ENCODE measurements around the gene ASB5.

Gene ASB5

DNA sequence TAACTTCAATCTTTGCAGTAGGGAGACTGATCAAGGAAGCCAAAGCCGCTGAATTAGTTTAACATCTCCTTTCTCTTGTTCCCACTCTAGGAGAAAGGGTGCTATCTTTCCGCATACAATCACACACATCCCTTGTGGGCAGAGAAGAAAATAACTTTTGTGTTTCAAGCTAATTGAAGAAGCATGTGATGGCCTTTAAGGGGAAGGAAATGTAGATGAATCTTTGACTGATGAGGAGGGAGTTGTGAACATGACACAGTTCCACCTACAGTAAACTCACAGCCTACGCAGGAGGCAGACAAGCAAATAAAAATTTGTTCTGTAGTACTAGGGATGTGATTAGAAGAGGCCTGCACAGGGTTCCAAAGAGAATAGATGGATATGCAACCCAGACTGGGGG is 58.9 kb downstream of the ASB5 start:
- FAIRE-seq (no peak), DNase-seq (ENCODE audit: insufficient read length, low spot score) (no peak)
- TF ChIP-seq POU2F2 (IDR thresholded peaks at IDR 0.05; ENCODE audit: low read depth, low read length) (no peak), POLR2A (IDR thresholded peaks at IDR 0.05; ENCODE audit: low read depth, low read length) (no peak), POLR2AphosphoS5 (IDR thresholded peaks at IDR 0.05; ENCODE audit: low read depth, low read length) (no peak), PAX5 (IDR thresholded peaks at IDR 0.05; ENCODE audit: insufficient read depth, low read length, severe bottlenecking) (no peak), SPI1 (IDR thresholded peaks at IDR 0.05; ENCODE audit: low read depth, low read length) (no peak), TAF1 (IDR thresholded peaks at IDR 0.05; ENCODE audit: low read depth, low read length) (no peak)

DNA sequence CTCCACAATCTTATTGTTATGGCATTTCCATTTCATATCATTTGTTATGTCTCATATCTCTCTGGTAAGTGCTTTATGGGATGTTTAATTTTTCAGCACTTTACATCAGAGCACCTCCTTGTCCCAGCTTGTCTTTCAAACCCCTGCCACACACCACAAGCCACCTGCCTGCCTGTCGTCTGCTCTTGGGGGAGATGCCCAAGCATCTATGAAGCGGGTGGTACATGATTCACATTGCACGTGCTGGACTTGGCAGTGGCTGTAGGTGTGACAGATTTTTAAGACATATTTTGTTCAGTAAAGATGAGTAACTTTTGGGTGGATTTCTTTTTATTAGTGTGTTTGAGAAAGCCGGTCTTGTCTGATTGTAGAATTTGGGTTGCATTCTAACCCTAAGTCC is 59.5 kb downstream of the ASB5 start:
- DNase-seq (ENCODE audit: insufficient read length, low spot score) (no peak), FAIRE-seq (no peak)
- TF ChIP-seq TAF1 (IDR thresholded peaks at IDR 0.05; ENCODE audit: low read depth, low read length) = no peak
- no peak for TF ChIP-seq POLR2AphosphoS5 (IDR thresholded peaks at IDR 0.05; ENCODE audit: low read depth, low read length)
- TF ChIP-seq POU2F2 (IDR thresholded peaks at IDR 0.05; ENCODE audit: low read depth, low read length) = no peak
- no peak for TF ChIP-seq PAX5 (IDR thresholded peaks at IDR 0.05; ENCODE audit: insufficient read depth, low read length, severe bottlenecking)
- TF ChIP-seq POLR2A (IDR thresholded peaks at IDR 0.05; ENCODE audit: low read depth, low read length) = no peak
- TF ChIP-seq SPI1 (IDR thresholded peaks at IDR 0.05; ENCODE audit: low read depth, low read length) = no peak

DNA sequence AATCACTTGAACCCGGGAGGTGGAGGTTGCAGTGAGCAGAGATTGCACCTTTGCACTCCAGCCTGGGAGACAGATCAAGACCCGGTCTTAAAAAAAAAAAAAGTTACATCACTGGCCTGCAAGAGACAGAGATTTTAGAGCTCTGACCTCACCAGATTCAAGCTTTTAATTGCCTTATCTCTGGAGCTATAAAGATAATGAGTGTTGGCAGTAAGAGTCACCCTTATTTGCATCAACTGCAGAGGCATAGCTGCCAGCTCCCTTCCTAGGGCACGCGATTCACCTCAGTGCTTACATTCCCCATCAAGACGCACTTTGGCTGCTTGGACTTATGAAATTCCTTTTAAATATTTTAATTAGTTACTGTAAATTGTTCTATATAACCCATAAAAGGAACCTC is 61.2 kb downstream of the ASB5 start:
- FAIRE-seq (no peak), DNase-seq (ENCODE audit: insufficient read length, low spot score) (no peak)
- no peak for TF ChIP-seq POLR2AphosphoS5 (IDR thresholded peaks at IDR 0.05; ENCODE audit: low read depth, low read length)
- no peak for TF ChIP-seq SPI1 (IDR thresholded peaks at IDR 0.05; ENCODE audit: low read depth, low read length)
- no peak for TF ChIP-seq TAF1 (IDR thresholded peaks at IDR 0.05; ENCODE audit: low read depth, low read length)
- TF ChIP-seq POLR2A (IDR thresholded peaks at IDR 0.05; ENCODE audit: low read depth, low read length) = no peak
- no peak for TF ChIP-seq PAX5 (IDR thresholded peaks at IDR 0.05; ENCODE audit: insufficient read depth, low read length, severe bottlenecking)
- TF ChIP-seq POU2F2 (IDR thresholded peaks at IDR 0.05; ENCODE audit: low read depth, low read length) = no peak

DNA sequence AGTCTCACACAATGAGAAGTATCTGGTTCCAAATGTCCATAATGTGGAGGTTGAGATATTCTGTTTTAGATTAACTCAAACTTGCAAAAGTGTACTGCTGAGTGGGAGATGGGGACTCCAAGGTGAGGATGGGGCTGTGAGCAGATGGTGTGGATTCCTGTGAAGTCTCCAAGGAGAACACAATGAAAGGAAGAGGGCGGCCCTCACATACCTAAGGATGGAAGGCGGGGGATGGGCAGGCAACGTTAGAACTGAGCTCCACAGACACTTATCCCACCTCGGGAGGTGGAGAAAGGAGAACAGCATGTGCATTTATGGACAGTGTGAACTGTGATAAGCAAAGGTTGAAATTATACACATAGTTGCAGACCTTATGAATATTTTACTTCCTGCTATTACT is 63.7 kb downstream of the ASB5 start:
- TF ChIP-seq POLR2AphosphoS5 (IDR thresholded peaks at IDR 0.05; ENCODE audit: low read depth, low read length) (no peak), PAX5 (IDR thresholded peaks at IDR 0.05; ENCODE audit: insufficient read depth, low read length, severe bottlenecking) (no peak), SPI1 (IDR thresholded peaks at IDR 0.05; ENCODE audit: low read depth, low read length) (no peak), POLR2A (IDR thresholded peaks at IDR 0.05; ENCODE audit: low read depth, low read length) (no peak), TAF1 (IDR thresholded peaks at IDR 0.05; ENCODE audit: low read depth, low read length) (no peak), POU2F2 (IDR thresholded peaks at IDR 0.05; ENCODE audit: low read depth, low read length) (no peak)
- FAIRE-seq (no peak), DNase-seq (ENCODE audit: insufficient read length, low spot score) (no peak)

DNA sequence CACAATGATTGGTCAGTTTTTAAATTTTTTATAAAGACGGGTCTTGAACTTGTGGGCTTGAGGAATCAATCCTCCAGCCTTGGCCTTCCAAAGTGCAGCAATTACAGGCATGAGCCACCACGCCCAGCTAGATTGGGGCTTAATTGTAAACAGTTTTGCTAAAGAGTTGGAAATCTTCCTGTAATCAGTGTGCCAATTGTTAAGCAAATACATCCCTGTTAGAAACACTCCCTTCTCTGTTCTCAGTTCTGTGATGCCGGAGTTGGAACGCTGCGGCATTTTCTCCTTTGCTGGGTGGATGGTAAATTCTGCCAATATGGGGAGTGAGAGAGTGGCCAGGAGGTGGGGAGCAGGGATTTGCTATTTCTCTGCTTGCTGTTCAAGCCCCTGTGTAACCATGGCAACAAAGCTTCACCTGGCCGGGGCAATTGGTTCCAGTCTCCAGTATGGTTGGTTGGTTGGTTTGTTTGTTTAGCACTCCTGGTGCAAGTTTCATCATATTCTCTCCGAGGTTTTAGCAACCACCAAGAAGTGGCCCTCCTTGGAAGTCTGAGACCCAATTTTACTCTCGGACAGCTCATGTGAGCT is 70.6 kb downstream of the ASB5 start:
- DNase-seq (ENCODE audit: insufficient read length, low spot score) (no peak), FAIRE-seq (no peak)
- no peak for TF ChIP-seq POLR2A (IDR thresholded peaks at IDR 0.05; ENCODE audit: low read depth, low read length)
- TF ChIP-seq TAF1 (IDR thresholded peaks at IDR 0.05; ENCODE audit: low read depth, low read length) = no peak
- TF ChIP-seq POLR2AphosphoS5 (IDR thresholded peaks at IDR 0.05; ENCODE audit: low read depth, low read length) = no peak
- TF ChIP-seq POU2F2 (IDR thresholded peaks at IDR 0.05; ENCODE audit: low read depth, low read length) = no peak
- no peak for TF ChIP-seq PAX5 (IDR thresholded peaks at IDR 0.05; ENCODE audit: insufficient read depth, low read length, severe bottlenecking)
- TF ChIP-seq SPI1 (IDR thresholded peaks at IDR 0.05; ENCODE audit: low read depth, low read length) = no peak

DNA sequence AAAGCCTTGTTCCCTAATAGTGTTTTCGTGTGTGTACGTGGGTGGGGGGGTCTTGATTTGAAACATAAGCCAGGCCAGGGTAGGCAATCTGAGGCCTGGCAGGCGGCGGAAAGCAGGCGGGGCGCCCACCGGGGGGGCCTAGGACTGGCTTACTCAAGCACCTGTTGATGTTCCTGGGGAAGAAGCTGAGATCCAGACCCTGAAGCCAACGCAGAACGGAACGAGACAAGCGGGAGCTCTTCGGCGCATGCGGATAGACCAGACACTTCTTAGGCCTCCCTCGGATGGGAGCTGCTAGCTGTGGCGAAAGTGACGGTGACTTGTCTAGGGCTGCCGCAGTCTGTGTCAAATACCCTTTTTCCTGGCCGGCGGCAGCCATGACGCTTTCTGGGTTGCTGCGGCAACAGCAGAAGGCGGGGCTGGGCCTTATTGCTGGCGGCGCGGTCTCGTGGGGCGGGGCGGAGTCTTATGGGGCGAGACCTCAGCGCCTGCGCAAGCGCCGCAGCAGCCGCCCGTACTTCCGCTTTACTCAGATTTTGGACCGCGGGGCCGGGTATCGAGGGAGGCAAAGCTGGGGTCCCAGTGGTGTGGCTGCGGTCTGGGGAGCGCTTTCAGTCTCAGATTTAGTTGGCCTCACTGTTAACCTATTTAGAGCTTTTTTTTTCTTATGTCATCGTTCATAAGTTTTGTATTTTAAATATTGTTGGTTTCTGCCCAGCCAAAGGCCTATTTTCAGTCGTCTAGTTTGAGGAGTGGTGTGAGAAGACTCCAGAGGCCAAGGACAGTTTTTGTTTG is 73.6 kb downstream of the ASB5 start, which contains the start of gene SPATA4:
SPATA4 (minus strand) TSS at position 402 of the 795 bp plus-strand sequence; CDS start at position 379, 23 bp downstream.
- TF ChIP-seq POU2F2 (IDR thresholded peaks at IDR 0.05; ENCODE audit: low read depth, low read length) (no peak; the same call in 1 of the 2 replicates), TAF1 (IDR thresholded peaks at IDR 0.05; ENCODE audit: low read depth, low read length) (no peak), POLR2A (IDR thresholded peaks at IDR 0.05; ENCODE audit: low read depth, low read length) (no peak), PAX5 (IDR thresholded peaks at IDR 0.05; ENCODE audit: insufficient read depth, low read length, severe bottlenecking) (peak; percentile 69), POLR2AphosphoS5 (IDR thresholded peaks at IDR 0.05; ENCODE audit: low read depth, low read length) (no peak), SPI1 (IDR thresholded peaks at IDR 0.05; ENCODE audit: low read depth, low read length) (peak; percentile 44; the same call in 1 of the 2 replicates)
- FAIRE-seq (peak; percentile 97), DNase-seq (ENCODE audit: insufficient read length, low spot score) (peak; percentile 81)

DNA sequence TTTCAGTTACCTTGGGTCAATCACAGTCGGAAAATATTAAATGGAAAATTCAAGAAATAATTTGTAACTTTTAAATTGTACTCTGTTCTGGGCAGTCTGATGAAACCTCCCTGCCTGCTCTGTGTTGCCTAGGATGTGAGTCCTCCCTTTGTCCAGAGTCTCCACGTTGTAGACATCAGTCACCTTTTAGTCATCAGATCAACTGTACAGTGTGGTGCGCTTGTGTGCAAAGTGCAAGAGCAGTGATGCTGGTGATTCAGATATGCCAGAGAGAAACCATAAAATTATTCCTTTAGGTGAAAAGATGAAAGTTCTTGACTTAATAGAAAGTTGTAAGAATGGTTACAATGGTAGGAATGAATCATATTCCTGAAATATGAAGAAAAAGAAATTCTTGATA is 75.1 kb downstream of the ASB5 start:
- no peak for TF ChIP-seq POU2F2 (IDR thresholded peaks at IDR 0.05; ENCODE audit: low read depth, low read length)
- no peak for TF ChIP-seq PAX5 (IDR thresholded peaks at IDR 0.05; ENCODE audit: insufficient read depth, low read length, severe bottlenecking)
- no peak for TF ChIP-seq SPI1 (IDR thresholded peaks at IDR 0.05; ENCODE audit: low read depth, low read length)
- no peak for TF ChIP-seq POLR2AphosphoS5 (IDR thresholded peaks at IDR 0.05; ENCODE audit: low read depth, low read length)
- no peak for TF ChIP-seq TAF1 (IDR thresholded peaks at IDR 0.05; ENCODE audit: low read depth, low read length)
- TF ChIP-seq POLR2A (IDR thresholded peaks at IDR 0.05; ENCODE audit: low read depth, low read length) = no peak
- DNase-seq (ENCODE audit: insufficient read length, low spot score) = no peak
- no peak for FAIRE-seq

DNA sequence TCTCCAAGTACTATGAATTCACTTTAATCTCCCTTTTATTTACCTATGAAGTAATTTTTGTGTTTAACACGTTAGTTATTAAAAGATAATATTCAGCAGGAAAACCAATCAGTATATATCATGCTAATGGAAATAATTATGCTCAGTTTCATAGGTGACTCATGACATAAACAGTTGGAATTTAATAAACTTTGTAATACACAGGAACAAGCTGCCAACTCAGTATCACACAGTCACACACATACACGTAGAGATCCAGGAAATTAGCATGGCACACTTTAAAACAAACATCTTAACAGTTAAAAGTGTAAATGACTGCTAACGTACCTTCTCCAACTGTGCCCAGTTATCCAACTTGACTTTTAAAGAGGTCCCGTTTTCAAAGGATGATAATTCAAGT is 75.9 kb downstream of the ASB5 start:
- no peak for FAIRE-seq
- no peak for TF ChIP-seq POLR2AphosphoS5 (IDR thresholded peaks at IDR 0.05; ENCODE audit: low read depth, low read length)
- DNase-seq (ENCODE audit: insufficient read length, low spot score) = no peak

DNA sequence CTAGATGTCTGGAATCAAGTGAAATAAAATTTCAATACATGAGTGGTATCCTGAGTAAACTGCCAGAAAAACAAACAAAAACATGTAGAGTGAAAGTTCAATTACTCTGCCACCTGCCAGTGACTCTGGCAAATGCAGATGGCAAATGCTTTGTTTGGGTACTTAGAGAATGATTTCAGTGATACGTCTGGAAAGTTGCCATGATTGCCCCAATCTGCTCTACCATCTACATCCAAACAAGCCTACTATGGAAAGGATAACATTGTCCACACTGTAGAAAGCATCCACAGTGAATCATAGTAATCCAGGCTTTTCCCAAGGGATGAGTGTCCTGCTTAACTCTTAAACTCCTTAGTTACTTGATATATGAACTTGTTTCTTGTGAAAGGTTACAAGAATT is 77.0 kb downstream of the ASB5 start:
- TF ChIP-seq PAX5 (IDR thresholded peaks at IDR 0.05; ENCODE audit: insufficient read depth, low read length, severe bottlenecking) (no peak), POU2F2 (IDR thresholded peaks at IDR 0.05; ENCODE audit: low read depth, low read length) (no peak), SPI1 (IDR thresholded peaks at IDR 0.05; ENCODE audit: low read depth, low read length) (no peak), POLR2AphosphoS5 (IDR thresholded peaks at IDR 0.05; ENCODE audit: low read depth, low read length) (no peak), POLR2A (IDR thresholded peaks at IDR 0.05; ENCODE audit: low read depth, low read length) (no peak), TAF1 (IDR thresholded peaks at IDR 0.05; ENCODE audit: low read depth, low read length) (no peak)
- FAIRE-seq (peak; percentile 38), DNase-seq (ENCODE audit: insufficient read length, low spot score) (no peak)
